ENCODE results near the gene MLST8.

GRCh38 chr16:2205967-2206313 lies 686 bp downstream of the MLST8 start:
- no peak for TF ChIP-seq TAF1 (IDR thresholded peaks at IDR 0.05; ENCODE audit: low read depth, low read length)
- TF ChIP-seq CREB1 (IDR thresholded peaks at IDR 0.05): no peak
- TF ChIP-seq CTCF (IDR thresholded peaks at IDR 0.05; ENCODE audit: control extremely low read depth in 1 of 3, insufficient read depth in 1 of 3, low read depth in 1 of 3, low read length in 3 of 3): no peak
- no peak for TF ChIP-seq EP300 (IDR thresholded peaks at IDR 0.05; ENCODE audit: borderline replicate concordance in 1 of 2, low read depth in 2 of 2, low read length in 2 of 2)
- TF ChIP-seq MAX (IDR thresholded peaks at IDR 0.05): no peak
- no peak for TF ChIP-seq GABPA (IDR thresholded peaks at IDR 0.05; ENCODE audit: borderline replicate concordance, insufficient read depth, low read length)
- TF ChIP-seq CHD1 (IDR thresholded peaks at IDR 0.05; ENCODE audit: low read depth, low read length): no peak

Data from H1 (cell line).